Stimulated activated effector memory CD8-positive, alpha-beta T cell treated with anti-CD3 and anti-CD28 coated beads, Interleukin-12 subunit alpha, Interleukin-12 subunit beta, amount 100 ng/mL, for 72 hours (primary cell): ENCODE data around the gene ZBTB24.

ENCODE experiments used
- ATAC-seq: fragments of 150-1000 bp; cut with Tn5 transposase; 2 replicates; pipeline ENCODE4 v1.10.0; 2021
- DNase-seq, 2 donors: peaks; one replicate each; pipeline ENCODE4 v3.0.0; 2021 to 2022; ENCODE audit warnings: low spot score in 2 of 2
- H3K27ac Mint-ChIP-seq: one replicate; pipeline ENCODE4 v1.8.0; 2022; ENCODE audit warnings: mild to moderate bottlenecking, mixed read lengths
- H3K36me3 Mint-ChIP-seq: one replicate; pipeline ENCODE4 v1.8.0; 2022; ENCODE audit warnings: mild to moderate bottlenecking, mixed read lengths
- H3K4me1 Mint-ChIP-seq: one replicate; pipeline ENCODE4 v1.8.0; 2022; ENCODE audit warnings: mixed read lengths
- H3K4me3 Mint-ChIP-seq: one replicate; pipeline ENCODE4 v1.8.0; 2022; ENCODE audit warnings: mild to moderate bottlenecking, mixed read lengths
- H3K9me3 Mint-ChIP-seq: one replicate; pipeline ENCODE4 v1.8.0; 2022; ENCODE audit warnings: mixed read lengths

Gene ZBTB24

DNA sequence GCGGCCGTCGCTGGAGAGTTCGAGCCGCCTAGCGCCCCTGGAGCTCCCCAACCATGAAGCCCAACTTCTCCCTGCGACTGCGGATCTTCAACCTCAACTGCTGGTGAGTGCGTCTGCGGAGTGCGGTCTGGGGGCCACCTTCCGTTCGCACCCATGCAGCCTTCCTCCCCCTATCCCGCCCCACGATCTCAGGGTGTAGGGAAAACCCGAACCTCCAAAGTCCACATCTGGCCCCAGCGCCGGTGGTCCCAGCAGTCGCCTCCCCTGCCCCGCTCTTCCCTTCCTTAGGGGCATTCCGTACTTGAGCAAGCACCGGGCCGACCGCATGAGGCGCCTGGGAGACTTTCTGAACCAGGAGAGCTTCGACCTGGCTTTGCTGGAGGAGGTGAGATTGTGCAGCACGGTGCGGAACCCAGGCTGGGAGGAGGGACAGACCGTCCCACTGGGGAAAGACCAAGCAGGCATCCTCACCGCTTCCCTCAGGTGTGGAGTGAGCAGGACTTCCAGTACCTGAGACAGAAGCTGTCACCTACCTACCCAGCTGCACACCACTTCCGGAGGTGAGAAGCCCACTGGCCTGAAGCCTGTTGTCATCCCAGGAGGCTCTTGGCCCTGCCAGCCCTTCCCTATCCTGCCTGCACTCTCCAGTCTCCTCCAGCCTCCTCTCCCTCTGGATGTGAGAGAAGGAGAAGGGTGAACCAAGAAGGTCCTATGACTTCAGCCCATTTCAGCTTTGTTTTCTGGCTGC, 41.8 kb downstream of the ZBTB24 start:
- Mint-ChIP-seq H3K36me3 (peaks cover 24% of the 10 kb centered on the region), H3K4me1 (peaks cover 39% of the 10 kb centered on the region)
- ATAC-seq, result peak; percentile 4

DNA sequence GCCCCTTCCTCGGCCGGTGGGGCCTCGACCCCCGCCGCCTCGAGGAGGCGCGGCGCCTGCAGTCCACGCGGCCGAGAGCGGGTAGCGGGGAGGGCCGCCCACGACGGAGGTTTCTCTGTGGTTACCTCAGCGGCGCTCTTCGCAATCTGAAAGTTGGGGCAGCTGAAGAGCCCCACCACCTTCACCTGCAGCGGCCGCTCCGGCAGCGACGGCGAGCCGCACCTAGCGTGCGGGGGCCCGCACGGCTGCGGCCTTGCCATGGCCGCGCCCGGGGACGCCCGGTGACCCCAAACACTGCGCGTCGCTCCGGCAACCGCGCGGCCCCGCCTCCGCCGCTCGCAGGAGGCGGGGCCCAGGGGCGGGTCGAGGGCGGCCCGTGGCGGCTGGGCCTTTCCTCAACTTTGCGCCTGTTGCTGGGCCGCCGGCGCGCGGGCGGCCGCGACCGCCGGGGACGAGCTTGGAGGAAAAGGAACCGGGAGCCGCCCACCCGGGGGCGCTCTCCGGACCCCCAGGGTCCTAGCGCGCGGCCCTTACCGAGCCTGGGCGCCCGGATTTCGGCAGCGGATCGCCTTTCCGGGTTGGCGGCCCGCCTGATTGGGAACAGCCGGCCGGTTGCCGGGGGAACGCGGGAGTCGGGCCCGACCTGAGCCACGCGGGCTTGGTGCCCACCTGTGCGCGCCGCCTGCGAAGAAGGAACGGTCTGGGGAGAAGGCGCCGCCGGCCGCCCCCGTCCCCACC, 42.5 kb downstream of the ZBTB24 start, which contains the start of the genes PPIL6 and SMPD2:
Gene PPIL6, minus strand, starts transcription at position 298 of the 738 bp plus-strand sequence. Its CDS starts 38 bp downstream, at position 260.
Gene SMPD2, plus strand, starts transcription at position 394 of the 738 bp plus-strand sequence. CDS start 398 bp downstream, outside the sequence.
- H3K36me3 Mint-ChIP-seq, result peaks cover 24% of the 10 kb centered on the region
- ATAC-seq (peak; percentile 93), DNase-seq (peak; percentile 61 to 87)
- peak within 1 kb of the TSS; percentile 91 for H3K4me3 Mint-ChIP-seq
- peaks cover 36% of the 10 kb centered on the region for H3K4me1 Mint-ChIP-seq
- H3K9me3 Mint-ChIP-seq, result no peaks in the 10 kb centered on the region
- peak within 1 kb of the TSS; percentile 92 for H3K27ac Mint-ChIP-seq

More for the DNA sequence above, 41.8 kb downstream of the ZBTB24 start:
- Mint-ChIP-seq H3K4me3 (peak overlapping the region; percentile 91), H3K9me3 (no peaks in the 10 kb centered on the region), H3K27ac (peak overlapping the region; percentile 92)
- DNase-seq, result peak in 1 of 2 donors; percentile 71

DNA sequence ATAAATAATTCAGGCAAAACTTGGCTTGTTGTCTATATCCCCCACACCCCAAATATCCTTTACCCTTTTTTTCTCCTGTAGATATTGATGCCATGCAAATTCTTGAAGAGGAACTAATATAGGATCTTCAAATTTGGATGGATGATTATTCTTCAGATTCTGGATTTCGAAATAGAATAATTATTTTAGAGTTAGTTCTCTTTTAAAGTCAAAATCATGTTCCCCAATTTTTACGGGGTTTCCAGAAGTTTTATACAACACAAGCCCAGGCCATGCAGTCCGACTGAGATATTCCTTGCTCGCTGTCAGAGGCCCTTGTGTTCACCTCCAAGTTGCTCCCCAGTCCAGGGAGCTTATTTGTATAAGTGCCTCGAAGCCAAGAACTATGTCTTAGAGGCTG, 47.0 kb downstream of the ZBTB24 start:
- ATAC-seq (no peak), DNase-seq (no peak)
- Mint-ChIP-seq H3K9me3 (no peaks in the 10 kb centered on the region), H3K36me3 (peaks cover 1% of the 10 kb centered on the region), H3K4me1 (peaks cover 1% of the 10 kb centered on the region), H3K4me3 (no peak overlapping the region), H3K27ac (no peak overlapping the region)

DNA sequence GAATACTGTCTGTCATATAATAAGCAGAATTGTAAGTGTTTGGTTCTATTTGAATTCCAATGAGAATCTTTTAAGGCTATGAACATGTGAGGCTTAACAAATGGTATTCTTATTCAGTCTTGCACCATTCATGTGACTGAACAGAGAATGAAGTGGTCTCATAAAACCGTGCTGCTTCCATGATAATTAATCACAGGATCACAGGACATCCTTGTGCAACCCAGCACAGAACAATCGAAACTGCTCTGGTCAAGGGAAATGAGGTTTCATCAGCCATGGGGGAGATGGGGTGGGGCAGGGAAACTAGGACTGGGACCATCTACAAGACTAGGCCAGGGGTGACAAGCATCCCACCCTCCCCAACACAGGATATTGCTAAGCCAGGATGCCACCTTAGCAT, 48.6 kb downstream of the ZBTB24 start:
- no peak overlapping the region for H3K4me3 Mint-ChIP-seq
- no peaks in the 10 kb centered on the region for H3K36me3 Mint-ChIP-seq
- ATAC-seq (no peak), DNase-seq (no peak)
- H3K4me1 Mint-ChIP-seq, result no peaks in the 10 kb centered on the region
- H3K27ac Mint-ChIP-seq, result no peak overlapping the region
- no peaks in the 10 kb centered on the region for H3K9me3 Mint-ChIP-seq

DNA sequence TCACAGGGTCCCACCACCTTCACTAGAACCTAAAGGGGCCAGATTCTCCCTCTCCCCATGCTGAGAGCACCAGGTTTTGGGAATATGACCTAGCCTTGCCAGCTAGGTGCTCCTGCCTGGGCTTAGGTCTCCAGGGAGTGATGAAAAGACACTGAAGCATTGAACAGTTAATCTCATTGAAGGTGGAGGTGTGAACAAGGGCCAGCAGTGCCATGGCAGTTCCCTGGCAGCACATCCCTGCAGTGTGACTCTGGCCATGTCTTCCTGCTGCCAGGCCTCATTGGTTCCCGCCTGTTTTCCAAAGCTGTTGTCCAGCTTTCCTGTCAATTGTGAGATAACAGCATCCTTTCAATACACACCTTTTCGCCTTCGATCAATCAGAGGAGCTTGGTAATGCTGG, 53.5 kb downstream of the ZBTB24 start:
- H3K27ac Mint-ChIP-seq, result no peak overlapping the region
- DNase-seq, result no peak
- ATAC-seq, result no peak
- no peaks in the 10 kb centered on the region for H3K36me3 Mint-ChIP-seq
- no peaks in the 10 kb centered on the region for H3K4me1 Mint-ChIP-seq
- H3K9me3 Mint-ChIP-seq, result no peaks in the 10 kb centered on the region
- no peak overlapping the region for H3K4me3 Mint-ChIP-seq

DNA sequence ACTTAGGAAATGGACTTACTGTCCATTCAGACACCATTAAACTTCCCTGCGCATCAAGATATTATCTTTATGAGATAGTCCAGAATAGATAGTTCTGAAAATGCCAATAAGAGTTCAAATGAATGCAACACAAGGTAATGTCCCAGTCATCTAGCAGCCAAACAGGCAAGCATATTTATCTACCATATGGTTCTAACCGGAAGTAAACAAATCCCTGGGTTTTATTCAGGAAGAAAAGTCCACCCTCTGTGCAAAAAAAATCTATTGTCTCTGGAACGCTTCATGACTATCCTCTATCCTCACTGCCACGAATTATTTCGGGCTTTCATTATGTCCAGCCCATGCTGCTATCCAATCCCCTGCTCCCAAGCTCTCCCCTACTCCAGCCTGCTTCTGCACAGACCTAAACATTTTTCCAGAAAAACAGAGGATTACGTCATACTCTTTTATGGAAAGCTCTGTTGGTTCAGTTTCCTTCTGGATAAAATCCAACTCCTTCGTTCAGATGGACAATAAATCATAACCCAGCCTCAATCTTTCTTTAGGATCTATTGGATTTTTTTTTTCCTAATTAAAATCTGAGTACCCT, 54.0 kb downstream of the ZBTB24 start:
- no peak for DNase-seq
- ATAC-seq, result no peak
- H3K4me1 Mint-ChIP-seq, result no peaks in the 10 kb centered on the region
- H3K9me3 Mint-ChIP-seq, result no peaks in the 10 kb centered on the region
- no peaks in the 10 kb centered on the region for H3K36me3 Mint-ChIP-seq
- no peak overlapping the region for H3K4me3 Mint-ChIP-seq
- no peak overlapping the region for H3K27ac Mint-ChIP-seq

DNA sequence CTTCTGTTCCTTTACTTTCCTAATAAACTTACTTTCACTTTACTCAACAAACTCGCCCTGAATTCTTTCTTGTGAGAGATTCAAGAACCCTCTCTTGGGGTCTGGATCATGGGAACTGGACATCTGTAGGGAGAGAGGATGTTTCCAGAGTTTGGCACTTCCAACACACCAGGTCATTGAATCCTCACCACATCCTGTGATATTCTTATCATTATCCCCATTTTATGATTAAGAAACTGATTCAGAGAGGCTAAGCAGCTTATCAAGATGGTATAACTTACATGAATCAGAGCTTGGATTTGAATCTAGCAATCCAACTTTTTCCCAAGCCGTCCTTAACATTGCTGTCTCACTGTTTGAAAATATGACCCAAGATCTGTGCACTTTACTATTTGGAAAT, 58.1 kb downstream of the ZBTB24 start:
- no peak overlapping the region for H3K27ac Mint-ChIP-seq
- H3K4me1 Mint-ChIP-seq, result no peaks in the 10 kb centered on the region
- no peak for DNase-seq
- H3K36me3 Mint-ChIP-seq, result no peaks in the 10 kb centered on the region
- ATAC-seq, result no peak
- no peak overlapping the region for H3K4me3 Mint-ChIP-seq
- no peaks in the 10 kb centered on the region for H3K9me3 Mint-ChIP-seq

DNA sequence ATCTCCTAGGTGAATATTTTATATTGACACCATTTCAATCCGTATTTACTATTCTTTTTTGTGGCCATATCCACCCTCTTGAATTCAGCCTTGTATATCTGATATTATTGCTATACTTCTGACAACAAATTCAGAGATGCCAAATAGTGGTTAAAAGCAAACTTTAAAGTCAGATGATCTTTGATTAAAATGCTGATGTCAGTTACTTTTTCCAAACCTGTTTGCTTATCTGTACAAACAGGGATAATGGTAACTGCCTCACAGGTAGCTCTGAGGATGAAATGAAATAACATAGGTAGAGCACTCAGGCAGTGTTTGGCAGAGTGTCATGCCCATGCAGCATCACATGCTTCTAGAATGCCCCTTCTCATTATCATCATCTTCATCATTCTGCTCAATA, 61.8 kb downstream of the ZBTB24 start:
- H3K9me3 Mint-ChIP-seq, result no peaks in the 10 kb centered on the region
- no peak for DNase-seq
- H3K4me3 Mint-ChIP-seq, result no peak overlapping the region
- no peak for ATAC-seq
- H3K27ac Mint-ChIP-seq, result no peak overlapping the region
- H3K36me3 Mint-ChIP-seq, result no peaks in the 10 kb centered on the region
- H3K4me1 Mint-ChIP-seq, result no peaks in the 10 kb centered on the region

DNA sequence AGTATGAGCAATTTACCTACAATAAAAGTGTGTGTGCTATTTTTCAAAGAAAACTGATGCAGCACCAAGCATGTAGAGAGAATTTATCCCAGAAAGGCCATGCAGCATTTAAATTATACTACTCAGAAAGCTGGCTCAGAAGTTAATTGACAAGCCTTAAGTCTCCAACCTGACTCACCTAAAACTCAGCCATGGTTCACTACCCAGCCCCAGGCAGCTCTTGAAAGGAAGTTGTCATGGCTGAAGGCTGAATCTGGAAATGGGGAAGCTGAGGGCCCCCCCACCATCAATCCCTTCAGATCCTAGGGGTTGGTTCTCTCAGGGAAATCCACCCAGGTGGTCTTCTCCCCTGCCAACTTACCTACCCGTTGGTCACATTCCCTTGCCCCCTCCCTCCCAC, 62.3 kb downstream of the ZBTB24 start:
- H3K36me3 Mint-ChIP-seq, result no peaks in the 10 kb centered on the region
- H3K4me3 Mint-ChIP-seq, result no peak overlapping the region

DNA sequence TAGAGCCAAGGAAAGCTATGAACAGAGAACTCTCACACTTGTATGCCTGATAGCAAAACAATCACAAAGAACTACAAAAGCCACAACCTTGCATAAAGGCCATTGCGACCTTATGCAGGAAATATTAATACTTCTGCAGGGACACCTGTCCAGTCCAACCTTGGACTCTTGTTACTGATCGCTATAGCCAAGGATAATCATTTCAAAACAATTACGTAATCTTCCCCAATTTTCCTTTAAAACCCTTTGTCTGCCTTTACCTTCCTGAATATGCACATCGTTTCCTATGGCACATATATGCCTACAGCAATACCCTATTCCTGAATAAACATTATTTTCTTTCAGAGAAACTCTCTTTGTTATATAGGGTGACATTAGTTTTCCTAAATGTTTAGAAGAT, 65.4 kb downstream of the ZBTB24 start:
- no peak for ATAC-seq
- DNase-seq, result no peak
- H3K9me3 Mint-ChIP-seq, result no peaks in the 10 kb centered on the region
- H3K4me3 Mint-ChIP-seq, result no peak overlapping the region
- H3K4me1 Mint-ChIP-seq, result no peaks in the 10 kb centered on the region
- no peaks in the 10 kb centered on the region for H3K36me3 Mint-ChIP-seq
- H3K27ac Mint-ChIP-seq, result no peak overlapping the region

More for the DNA sequence above, 62.3 kb downstream of the ZBTB24 start:
- Mint-ChIP-seq H3K9me3 (no peaks in the 10 kb centered on the region), H3K4me1 (no peaks in the 10 kb centered on the region), H3K27ac (no peak overlapping the region)
- no peak for DNase-seq
- ATAC-seq, result no peak
